GM08714 (cell line): Measurements from ENCODE around the gene ZNF805.
"Not testable (repeated sequence)": the region's sequence is repeated elsewhere in the genome, so short reads cannot be mapped to it uniquely, and the experiment has no call there.

Experiments
- H3K4me3 ChIP-seq: fragments of 200-500 bp; sonication (Bioruptor generic); 2 replicates; pipeline ENCODE4 v1.5.1; 2014; ENCODE audit warnings: mild to moderate bottlenecking, low read length, inconsistent platforms
- ZNF274 ChIP-seq: IDR thresholded peaks from 2 replicates; pipeline ENCODE4 v1.6.1; 2012; ENCODE audit warnings: mild to moderate bottlenecking, low read depth, low read length

ZNF805 gene

GRCh38 chr19:57240311-57241090 is at the start of gene ZNF805:
Gene ZNF805, plus strand, starts transcription at chr19:57240632. Its CDS starts 260 bp downstream, at chr19:57240892.
- no peak for TF ChIP-seq ZNF274

GRCh38 chr19:57191141-57192076 is 49.0 kb upstream of the ZNF805 start, which contains the start of gene ZNF264:
Gene ZNF264, plus strand, starts transcription at chr19:57191500. Its CDS starts 414 bp downstream, at chr19:57191914.
- H3K4me3 ChIP-seq: peak within 1 kb of the TSS; percentile 89
- no peak for TF ChIP-seq ZNF274

More at GRCh38 chr19:57240311-57241090, at the start of gene ZNF805:
- peak within 1 kb of the TSS; percentile 77 for H3K4me3 ChIP-seq

- H3K4me3 ChIP-seq: peak overlapping the region; percentile 89
- TF ChIP-seq ZNF274: no peak
Measured at GRCh38 chr19:57192077-57192420, 48.4 kb upstream of the ZNF805 start.

GRCh38 chr19:57192993-57193392 is 47.4 kb upstream of the ZNF805 start:
- TF ChIP-seq ZNF274: no peak
- H3K4me3 ChIP-seq: no peak overlapping the region; the same call in 1 of the 2 replicates

- not testable (repeated sequence) for H3K4me3 ChIP-seq
Measured at GRCh38 chr19:57197874-57198273, 42.6 kb upstream of the ZNF805 start.

GRCh38 chr19:57202160-57202559 is 38.3 kb upstream of the ZNF805 start:
- TF ChIP-seq ZNF274: no peak
- H3K4me3 ChIP-seq: no peak overlapping the region

GRCh38 chr19:57210381-57210780 is 30.1 kb upstream of the ZNF805 start:
- H3K4me3 ChIP-seq: no peak overlapping the region
- TF ChIP-seq ZNF274: no peak

- H3K4me3 ChIP-seq: no peak overlapping the region
- no peak for TF ChIP-seq ZNF274
Measured at GRCh38 chr19:57212109-57212508, 28.3 kb upstream of the ZNF805 start.

GRCh38 chr19:57227502-57227901 is 12.9 kb upstream of the ZNF805 start:
- H3K4me3 ChIP-seq: no peak overlapping the region
- no peak for TF ChIP-seq ZNF274

- no peak overlapping the region for H3K4me3 ChIP-seq
- no peak for TF ChIP-seq ZNF274
Measured at GRCh38 chr19:57231686-57232085, 8.7 kb upstream of the ZNF805 start.

- TF ChIP-seq ZNF274: no peak
- no peak overlapping the region for H3K4me3 ChIP-seq
Measured at GRCh38 chr19:57233207-57233606, 7.2 kb upstream of the ZNF805 start.

GRCh38 chr19:57239982-57240310 is 486 bp upstream of the ZNF805 start:
- no peak for TF ChIP-seq ZNF274
- H3K4me3 ChIP-seq: peak overlapping the region; percentile 77; the same call in 1 of the 2 replicates

- no peak for TF ChIP-seq ZNF274
- H3K4me3 ChIP-seq: peak overlapping the region; percentile 77
Measured at GRCh38 chr19:57241176-57241575, 744 bp downstream of the ZNF805 start.

- no peak overlapping the region for H3K4me3 ChIP-seq
- no peak for TF ChIP-seq ZNF274
Measured at GRCh38 chr19:57242821-57243220, 2.4 kb downstream of the ZNF805 start.

- no peak overlapping the region for H3K4me3 ChIP-seq
- no peak for TF ChIP-seq ZNF274
Measured at GRCh38 chr19:57244513-57244912, 4.1 kb downstream of the ZNF805 start.
